Fibroblast of lung (primary cell): ENCODE measurements around the gene PCDHAC2. TPM values are rescaled to one million over a fixed set of nuclear protein-coding genes. Genes with fewer than 3 reads are reported as not detected.

Experiments used
- DNase-seq, 2 donors: peaks; one replicate each; pipeline versions ENCODE4 v3.0.0 to v3.0.0-alpha.2; 2010; ENCODE audit warnings: low read depth in 2 of 2
- H2AFZ ChIP-seq: 2 replicates; pipeline ENCODE4 v1.5.1; 2012; ENCODE audit warnings: low read length, control low read depth, inconsistent platforms
- H3K27ac ChIP-seq: 2 replicates; pipeline ENCODE4 v1.5.1; 2011; ENCODE audit warnings: low read length, control low read depth; ENCODE audit not compliant: insufficient read depth
- H3K27me3 ChIP-seq: 2 replicates; pipeline ENCODE4 v1.5.1; 2011; ENCODE audit warnings: mild to moderate bottlenecking, low read length; ENCODE audit not compliant: control insufficient read depth, insufficient read depth
- H3K36me3 ChIP-seq: 2 replicates; pipeline ENCODE4 v1.5.1; 2011; ENCODE audit warnings: low read length; ENCODE audit not compliant: control insufficient read depth, insufficient read depth
- H3K4me1 ChIP-seq: 2 replicates; pipeline ENCODE4 v1.5.1; 2011; ENCODE audit warnings: low read length; ENCODE audit not compliant: control insufficient read depth, insufficient read depth; ENCODE audit errors: extremely low read depth
- H3K4me2 ChIP-seq: 2 replicates; pipeline ENCODE4 v1.5.1; 2011; ENCODE audit warnings: low read length, control low read depth; ENCODE audit not compliant: insufficient read depth; ENCODE audit errors: extremely low read depth
- H3K4me3 ChIP-seq, 4 experiments: fragments of 200-600 bp in 1 of 4; sonication (generic) in 1 of 4; replicated peaks in 1 of 4; 2 replicates each; pipeline ENCODE4 v1.5.1; 2011 to 2016; ENCODE audit warnings: low read length in 4 of 4, low read depth in 3 of 4, mild to moderate bottlenecking in 3 of 4, control low read depth in 2 of 4, inconsistent platforms in 1 of 4, mixed read lengths in 1 of 4; ENCODE audit not compliant: insufficient read depth in 1 of 4; ENCODE audit errors: control extremely low read depth in 1 of 4
- H3K79me2 ChIP-seq: 2 replicates; pipeline ENCODE4 v1.5.1; 2012; ENCODE audit warnings: mild to moderate bottlenecking, low read length, inconsistent platforms; ENCODE audit not compliant: control insufficient read depth, insufficient read depth
- H3K9ac ChIP-seq: 2 replicates; pipeline ENCODE4 v1.5.1; 2011; ENCODE audit warnings: mild to moderate bottlenecking, low read length, control low read depth; ENCODE audit not compliant: insufficient read depth
- H3K9me3 ChIP-seq: 2 replicates; pipeline ENCODE4 v1.5.1; 2012; ENCODE audit warnings: low read depth, low read length; ENCODE audit not compliant: control insufficient read depth, insufficient read depth
- H4K20me1 ChIP-seq: 2 replicates; pipeline ENCODE4 v1.5.1; 2011; ENCODE audit warnings: low read length; ENCODE audit not compliant: control insufficient read depth, insufficient read depth; ENCODE audit errors: extremely low read depth
- EZH2 ChIP-seq: IDR thresholded peaks from 2 replicates; pipeline ENCODE4 v1.5.1; 2012; ENCODE audit warnings: low read length, control low read depth, mild to moderate bottlenecking; ENCODE audit errors: missing control alignments
- polyA minus RNA-seq: library from RNA; depleted of rRNA, polyadenylated mRNA; stranded (reverse); fragments of >200 nt; gene quantifications from 2 replicates; pipeline ENCODE4 v1.2.3, GENCODE V29; 2011; ENCODE audit warnings: low replicate concordance
- polyA plus RNA-seq, 2 donors: library from polyadenylated mRNA; depleted of rRNA in 1 of 2; stranded (reverse) in 1 of 2; unstranded in 1 of 2; fragments of >200 nt; gene quantifications; 2 replicates each; pipeline ENCODE4 v1.2.1, GENCODE V29; 2011 to 2012; ENCODE audit warnings: missing spikeins in 1 of 2
- total RNA-seq: library from RNA; depleted of rRNA; stranded (reverse); fragments of >200 nt; gene quantifications from 2 replicates; pipeline ENCODE4 v1.2.1, GENCODE V29; 2014
- TF ChIP-seq, protein P1 (sequence below), 2 donors: IDR thresholded peaks in 1 of 2; conservative IDR thresholded peaks in 1 of 2; 1 replicate in 1 of 2; 2 replicates in 1 of 2; pipeline ENCODE4 v1.5.1; 2011 to 2012; ENCODE audit warnings: low read length in 2 of 2, control low read depth in 1 of 2, inconsistent platforms in 1 of 2, low read depth in 1 of 2, mild to moderate bottlenecking in 1 of 2

PCDHAC2 gene, protein sequence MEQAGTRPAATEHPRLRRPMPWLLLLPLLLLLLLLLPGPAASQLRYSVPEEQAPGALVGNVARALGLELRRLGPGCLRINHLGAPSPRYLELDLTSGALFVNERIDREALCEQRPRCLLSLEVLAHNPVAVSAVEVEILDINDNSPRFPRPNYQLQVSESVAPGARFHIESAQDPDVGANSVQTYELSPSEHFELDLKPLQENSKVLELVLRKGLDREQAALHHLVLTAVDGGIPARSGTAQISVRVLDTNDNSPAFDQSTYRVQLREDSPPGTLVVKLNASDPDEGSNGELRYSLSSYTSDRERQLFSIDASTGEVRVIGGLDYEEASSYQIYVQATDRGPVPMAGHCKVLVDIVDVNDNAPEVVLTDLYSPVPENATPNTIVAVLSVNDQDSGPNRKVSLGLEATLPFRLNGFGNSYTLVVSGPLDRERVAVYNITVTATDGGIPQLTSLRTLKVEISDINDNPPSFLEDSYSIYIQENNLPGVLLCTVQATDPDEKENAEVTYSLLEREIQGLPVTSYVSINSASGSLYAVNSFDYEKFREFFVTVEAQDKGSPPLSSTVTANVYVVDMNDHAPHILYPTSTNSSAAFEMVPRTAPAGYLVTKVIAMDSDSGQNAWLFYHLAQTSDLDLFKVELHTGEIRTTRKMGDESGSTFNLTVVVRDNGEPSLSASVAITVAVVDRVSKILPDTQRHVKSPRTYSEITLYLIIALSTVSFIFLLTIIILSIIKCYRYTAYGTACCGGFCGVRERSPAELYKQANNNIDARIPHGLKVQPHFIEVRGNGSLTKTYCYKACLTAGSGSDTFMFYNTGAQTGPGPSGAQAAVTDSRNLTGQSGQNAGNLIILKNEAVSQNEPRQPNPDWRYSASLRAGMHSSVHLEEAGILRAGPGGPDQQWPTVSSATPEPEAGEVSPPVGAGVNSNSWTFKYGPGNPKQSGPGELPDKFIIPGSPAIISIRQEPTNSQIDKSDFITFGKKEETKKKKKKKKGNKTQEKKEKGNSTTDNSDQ
- total RNA-seq = 1.7 and 2.6 TPM in 2 replicates
- polyA plus RNA-seq = 0.03 and 0.48 TPM in 2 replicates
- 0.23 TPM in 1 of 2 replicates, not detected in the other for polyA plus RNA-seq (2012)
- polyA minus RNA-seq = 0.79 TPM in 1 of 2 replicates, not detected in the other

DNA sequence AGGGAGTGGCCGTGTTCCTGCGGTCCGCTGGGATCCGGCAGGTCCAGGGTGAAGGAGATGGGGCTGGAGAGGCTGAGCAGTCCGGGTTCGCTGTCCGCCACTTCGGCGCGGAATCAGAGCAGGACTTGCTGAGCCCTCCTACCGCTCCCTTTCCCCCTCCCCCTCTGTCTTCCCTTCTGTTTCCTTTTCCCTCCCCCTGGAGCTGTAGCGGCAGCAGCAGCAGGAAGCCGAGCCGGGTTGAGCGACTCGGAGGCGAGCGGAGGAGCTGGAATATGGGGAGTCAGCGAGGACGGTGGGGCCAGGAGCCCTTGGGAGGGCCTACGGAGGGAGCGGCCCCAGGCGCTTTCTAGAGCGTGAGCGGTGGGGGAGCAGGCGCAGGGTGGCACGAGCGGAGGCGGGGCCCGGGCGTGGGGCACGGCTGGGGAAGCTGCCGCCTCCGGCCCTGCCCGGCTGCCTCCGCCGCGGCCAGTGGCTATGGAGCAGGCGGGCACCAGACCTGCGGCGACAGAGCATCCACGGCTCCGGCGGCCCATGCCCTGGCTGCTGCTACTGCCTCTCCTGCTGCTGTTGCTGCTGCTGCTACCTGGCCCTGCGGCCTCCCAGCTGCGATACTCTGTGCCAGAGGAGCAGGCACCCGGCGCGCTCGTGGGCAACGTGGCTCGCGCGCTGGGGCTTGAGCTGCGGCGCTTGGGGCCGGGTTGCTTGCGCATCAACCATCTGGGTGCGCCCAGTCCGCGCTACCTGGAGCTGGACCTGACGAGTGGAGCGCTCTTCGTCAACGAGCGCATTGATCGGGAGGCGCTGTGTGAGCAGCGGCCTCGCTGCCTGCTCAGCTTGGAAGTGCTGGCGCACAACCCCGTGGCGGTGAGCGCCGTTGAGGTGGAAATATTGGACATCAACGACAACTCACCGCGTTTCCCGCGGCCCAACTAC is at the start of gene PCDHAC2:
Gene PCDHAC2, plus strand, starts transcription at position 184 of the 933 bp plus-strand sequence. Its CDS starts 291 bp downstream, at position 475.
- peak within 1 kb of the TSS; percentile 63 for H2AFZ ChIP-seq
- no peaks in the 10 kb centered on the region for H3K36me3 ChIP-seq
- no peak within 1 kb of the TSS for H3K27ac ChIP-seq
- no peaks in the 10 kb centered on the region for H3K79me2 ChIP-seq
- H3K9ac ChIP-seq = no peak within 1 kb of the TSS
- DNase-seq = peak; percentile 24
- H3K4me3 ChIP-seq = peak within 1 kb of the TSS; percentile 4 to 50 (median 21)
- H4K20me1 ChIP-seq = no peaks in the 10 kb centered on the region
- peak within 1 kb of the TSS; percentile 30 for H3K4me2 ChIP-seq
- no peaks in the 10 kb centered on the region for H3K9me3 ChIP-seq
- H3K4me1 ChIP-seq = no peaks in the 10 kb centered on the region
- H3K27me3 ChIP-seq = no peaks in the 10 kb centered on the region
- TF ChIP-seq, protein P1, sequence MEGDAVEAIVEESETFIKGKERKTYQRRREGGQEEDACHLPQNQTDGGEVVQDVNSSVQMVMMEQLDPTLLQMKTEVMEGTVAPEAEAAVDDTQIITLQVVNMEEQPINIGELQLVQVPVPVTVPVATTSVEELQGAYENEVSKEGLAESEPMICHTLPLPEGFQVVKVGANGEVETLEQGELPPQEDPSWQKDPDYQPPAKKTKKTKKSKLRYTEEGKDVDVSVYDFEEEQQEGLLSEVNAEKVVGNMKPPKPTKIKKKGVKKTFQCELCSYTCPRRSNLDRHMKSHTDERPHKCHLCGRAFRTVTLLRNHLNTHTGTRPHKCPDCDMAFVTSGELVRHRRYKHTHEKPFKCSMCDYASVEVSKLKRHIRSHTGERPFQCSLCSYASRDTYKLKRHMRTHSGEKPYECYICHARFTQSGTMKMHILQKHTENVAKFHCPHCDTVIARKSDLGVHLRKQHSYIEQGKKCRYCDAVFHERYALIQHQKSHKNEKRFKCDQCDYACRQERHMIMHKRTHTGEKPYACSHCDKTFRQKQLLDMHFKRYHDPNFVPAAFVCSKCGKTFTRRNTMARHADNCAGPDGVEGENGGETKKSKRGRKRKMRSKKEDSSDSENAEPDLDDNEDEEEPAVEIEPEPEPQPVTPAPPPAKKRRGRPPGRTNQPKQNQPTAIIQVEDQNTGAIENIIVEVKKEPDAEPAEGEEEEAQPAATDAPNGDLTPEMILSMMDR (conservative IDR thresholded peaks at IDR 0.05 in 1 of 2, IDR thresholded peaks at IDR 0.05 in 1 of 2; ENCODE audit: low read depth in 1 of 2, low read length in 2 of 2) = no peak
- no peak for TF ChIP-seq EZH2

DNA sequence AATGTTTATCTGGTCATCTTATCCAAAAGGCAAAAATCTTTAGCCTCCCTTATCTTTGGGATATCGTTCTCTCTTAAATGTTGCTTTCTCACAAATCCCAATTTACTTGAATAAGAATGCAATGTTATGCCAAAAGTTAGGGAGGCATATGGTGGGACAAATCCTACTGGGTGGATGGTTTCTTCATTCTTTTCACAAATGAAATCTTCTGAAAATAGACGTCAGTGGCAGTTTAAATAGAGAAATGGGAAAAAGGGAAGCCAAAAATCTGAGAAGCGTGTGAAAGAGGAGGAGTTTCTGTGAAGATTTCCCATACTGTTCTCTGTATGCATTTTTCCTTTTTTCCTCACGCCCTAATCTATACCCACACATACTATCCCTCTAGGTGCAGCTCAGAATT is 42.7 kb upstream of the PCDHAC2 start:
- Histone ChIP-seq H3K79me2 (no peaks in the 10 kb centered on the region), H3K4me2 (no peak overlapping the region), H2AFZ (no peak overlapping the region), H3K9ac (no peak overlapping the region), H3K36me3 (no peaks in the 10 kb centered on the region), H3K27ac (no peak overlapping the region), H3K27me3 (peaks cover 6% of the 10 kb centered on the region), H3K4me1 (no peaks in the 10 kb centered on the region), H3K4me3 (no peak overlapping the region), H3K9me3 (no peaks in the 10 kb centered on the region), H4K20me1 (no peaks in the 10 kb centered on the region)
- TF ChIP-seq EZH2 = no peak
- TF ChIP-seq, protein P1 (conservative IDR thresholded peaks at IDR 0.05 in 1 of 2, IDR thresholded peaks at IDR 0.05 in 1 of 2; ENCODE audit: low read depth in 1 of 2, low read length in 2 of 2) = no peak
- DNase-seq = no peak
